PC-3 (cell line): Measurements from ENCODE around the gene CTTNBP2. TPM values are rescaled to one million over a fixed set of nuclear protein-coding genes. Genes with fewer than 3 reads are reported as not detected.

Source experiments
- ATAC-seq: fragments of 200-7000 bp; cut with Tn5 transposase; 2 replicates; pipeline ENCODE4 v1.9.1; 2020; ENCODE audit warnings: mild to moderate bottlenecking, moderate library complexity
- BruUV-seq: library from RNA; stranded (reverse); fragments of 400-500 nt; replicated peaks from 2 replicates; lab custom pipeline; 2021; lab: Mats Ljungman, UMichigan
- CTCF ChIA-PET: fragments of 300-600 bp; sonication (Branson Sonifier 250); formaldehyde crosslinking; loops from one replicate; lab custom pipeline; 2022; ENCODE audit warnings: antibody characterized with exemption; lab: Charles Lee
- POLR2A ChIA-PET: fragments of 300-600 bp; sonication (Branson Sonifier 250); formaldehyde crosslinking; loops from one replicate; lab custom pipeline; 2022; ENCODE audit warnings: antibody characterized with exemption; ENCODE audit not compliant: unreplicated experiment; lab: Charles Lee
- DNase-seq: peaks from one replicate; pipeline ENCODE4 v3.0.0-alpha.2; 2015
- H2AFZ ChIP-seq: fragments of 300-600 bp; sonication (generic); 2 replicates; pipeline ENCODE4 v1.6.0; 2016; ENCODE audit warnings: antibody characterized with exemption, low read length
- H3F3A ChIP-seq: fragments of 300-600 bp; sonication (generic); one replicate; pipeline ENCODE4 v1.6.0; 2017; ENCODE audit warnings: antibody characterized with exemption, low read length, control low read depth, mild to moderate bottlenecking; ENCODE audit not compliant: unreplicated experiment
- H3K27ac ChIP-seq: fragments of 300-600 bp; sonication (generic); 2 replicates; pipeline ENCODE4 v1.5.1; 2016; ENCODE audit warnings: mild to moderate bottlenecking, low read length
- H3K27me3 ChIP-seq: fragments of 300-600 bp; sonication (generic); 2 replicates; pipeline ENCODE4 v1.6.1; 2016; ENCODE audit warnings: low read length, mixed read lengths
- H3K36me3 ChIP-seq: fragments of 300-600 bp; sonication (generic); 2 replicates; pipeline ENCODE4 v1.6.1; 2016; ENCODE audit warnings: low read depth, mixed run types, low read length, mixed read lengths
- H3K4me1 ChIP-seq: fragments of 300-600 bp; sonication (generic); 2 replicates; pipeline ENCODE4 v1.5.1; 2016; ENCODE audit warnings: low read length; ENCODE audit not compliant: insufficient read depth
- H3K4me2 ChIP-seq: fragments of 300-600 bp; sonication (generic); 2 replicates; pipeline ENCODE4 v1.6.0; 2016; ENCODE audit warnings: low read length
- H3K4me3 ChIP-seq: fragments of 300-600 bp; sonication (generic); 2 replicates; pipeline ENCODE4 v1.5.1; 2016; ENCODE audit warnings: mild to moderate bottlenecking, low read length, mixed read lengths
- H3K79me2 ChIP-seq: fragments of 300-600 bp; sonication (generic); 2 replicates; pipeline ENCODE4 v1.6.1; 2017; ENCODE audit warnings: low read length, mixed read lengths
- H3K9ac ChIP-seq: fragments of 300-600 bp; sonication (generic); 2 replicates; pipeline ENCODE4 v1.6.0; 2016; ENCODE audit warnings: mild to moderate bottlenecking, low read length
- H3K9me2 ChIP-seq: fragments of 300-600 bp; sonication (generic); replicated peaks from 2 replicates; pipeline ENCODE4 v1.6.1; 2016; ENCODE audit warnings: mixed run types, low read length, mixed read lengths
- H3K9me3 ChIP-seq: fragments of 300-600 bp; sonication (generic); 2 replicates; pipeline ENCODE4 v1.6.1; 2016; ENCODE audit warnings: low read length, mixed read lengths
- H4K20me1 ChIP-seq: fragments of 300-600 bp; sonication (generic); 2 replicates; pipeline ENCODE4 v1.6.1; 2016; ENCODE audit warnings: low read length, mixed read lengths
- CTCF ChIP-seq: fragments of 300-600 bp; sonication (generic); conservative IDR thresholded peaks from 2 replicates; pipeline ENCODE4 v1.5.1; 2017; ENCODE audit warnings: antibody characterized with exemption, low read depth, mild to moderate bottlenecking, low read length
- EZH2 ChIP-seq: fragments of 300-600 bp; sonication (generic); IDR thresholded peaks from one replicate; pipeline ENCODE4 v1.6.1; 2017; ENCODE audit warnings: antibody characterized with exemption, mild to moderate bottlenecking, low read length; ENCODE audit not compliant: unreplicated experiment
- EZH2phosphoT487 ChIP-seq: fragments of 300-600 bp; sonication (generic); IDR thresholded peaks from 2 replicates; pipeline ENCODE4 v1.6.1; 2018; ENCODE audit warnings: mild to moderate bottlenecking, antibody characterized with exemption, low read length, borderline replicate concordance
- intact Hi-C: fragments of 100-400 bp; cut with micrococcal nuclease; formaldehyde crosslinking; loops from 2 replicates; pipeline ENCODE4 v1.9.0; 2023
- total RNA-seq: library from RNA; depleted of rRNA; stranded (reverse); fragments of >200 nt; gene quantifications from 2 replicates; pipeline ENCODE4 v1.2.3, GENCODE V29; 2014

The CTTNBP2 gene
- total RNA-seq, 1 experiment from 2014 or later: 1.1 TPM

DNA sequence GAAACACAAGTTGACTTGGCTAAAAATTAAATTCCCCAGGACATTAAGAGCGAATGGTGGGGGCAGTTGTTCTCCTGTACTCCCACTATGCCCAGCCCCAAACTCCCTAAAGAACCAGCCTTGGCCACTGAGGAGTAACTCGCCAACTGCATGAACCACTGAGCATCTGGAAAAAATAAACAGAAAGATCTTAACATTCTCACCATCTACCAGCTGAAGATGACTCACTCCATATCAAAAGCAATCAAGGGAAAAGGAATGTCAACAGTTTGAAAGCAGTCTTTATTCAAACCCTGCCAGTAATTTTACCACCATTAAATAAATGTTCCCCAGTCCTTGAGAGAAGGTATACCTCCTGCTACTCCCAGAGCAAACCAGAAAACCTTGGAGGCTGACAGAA lies 45.4 kb downstream of the CTTNBP2 start:
- ChIA-PET CTCF (no interaction called here), POLR2A (interaction anchor here (0.6 kb wide), 1 partner anchor 11 kb away, joined by 5 read pairs; no protein-coding TSS in a partner anchor)
- Histone ChIP-seq H2AFZ (no peak overlapping the region), H3K36me3 (no peaks in the 10 kb centered on the region), H3F3A (no peaks in the 10 kb centered on the region), H3K9me2 (no peaks in the 10 kb centered on the region), H3K4me2 (peak overlapping the region; percentile 18; the same call in 1 of the 2 replicates), H4K20me1 (no peaks in the 10 kb centered on the region), H3K9ac (no peak overlapping the region), H3K9me3 (no peaks in the 10 kb centered on the region), H3K4me1 (peaks cover 12% of the 10 kb centered on the region), H3K27me3 (no peaks in the 10 kb centered on the region), H3K79me2 (no peaks in the 10 kb centered on the region), H3K27ac (no peak overlapping the region), H3K4me3 (no peak overlapping the region)
- intact Hi-C loops: loop anchor here (5.0 kb wide), 1 partner anchor 124 kb away; no protein-coding TSS in a partner anchor
- no peak for TF ChIP-seq CTCF
- TF ChIP-seq EZH2: no peak
- TF ChIP-seq EZH2phosphoT487: no peak
- ATAC-seq (peak; percentile 94), DNase-seq (peak; percentile 57)
- BruUV-seq: no TSS peak

DNA sequence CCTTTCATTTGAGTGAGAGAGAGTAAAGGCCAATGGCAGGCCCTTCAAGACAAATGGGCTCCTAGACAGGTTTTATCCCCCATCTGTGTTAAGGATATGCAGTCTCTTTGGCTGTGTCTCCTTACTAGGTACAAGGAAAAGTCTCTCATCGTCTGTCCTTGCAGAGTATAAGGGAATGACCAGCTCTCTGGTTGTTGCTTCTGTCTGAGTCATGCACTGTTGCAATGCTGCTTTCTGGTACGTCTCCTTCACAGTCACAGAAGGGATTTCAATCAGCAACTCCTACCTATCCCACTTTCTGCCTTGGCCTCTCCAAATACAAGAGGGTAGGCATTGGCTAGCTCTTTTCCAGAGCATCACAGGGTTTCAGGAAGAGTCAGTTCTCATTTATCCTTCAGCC lies 48.1 kb downstream of the CTTNBP2 start:
- DNase-seq (peak; percentile 18), ATAC-seq (no peak)
- no TSS peak for BruUV-seq
- H4K20me1 ChIP-seq: no peaks in the 10 kb centered on the region
- no peak overlapping the region for H3K4me3 ChIP-seq
- intact Hi-C loops: loop anchor here (5.0 kb wide), 1 partner anchor 127 kb away; no protein-coding TSS in a partner anchor
- no peak overlapping the region for H3K27ac ChIP-seq
- no peaks in the 10 kb centered on the region for H3K9me2 ChIP-seq
- no peaks in the 10 kb centered on the region for H3K9me3 ChIP-seq
- no peak overlapping the region for H2AFZ ChIP-seq
- H3K36me3 ChIP-seq: no peaks in the 10 kb centered on the region
- peaks cover 12% of the 10 kb centered on the region for H3K4me1 ChIP-seq
- ChIA-PET POLR2A (no interaction called here), CTCF (no interaction called here)
- H3F3A ChIP-seq: no peaks in the 10 kb centered on the region
- no peak overlapping the region for H3K9ac ChIP-seq
- TF ChIP-seq EZH2phosphoT487 (no peak), EZH2 (no peak), CTCF (no peak)
- no peaks in the 10 kb centered on the region for H3K79me2 ChIP-seq
- no peaks in the 10 kb centered on the region for H3K27me3 ChIP-seq
- H3K4me2 ChIP-seq: no peak overlapping the region

DNA sequence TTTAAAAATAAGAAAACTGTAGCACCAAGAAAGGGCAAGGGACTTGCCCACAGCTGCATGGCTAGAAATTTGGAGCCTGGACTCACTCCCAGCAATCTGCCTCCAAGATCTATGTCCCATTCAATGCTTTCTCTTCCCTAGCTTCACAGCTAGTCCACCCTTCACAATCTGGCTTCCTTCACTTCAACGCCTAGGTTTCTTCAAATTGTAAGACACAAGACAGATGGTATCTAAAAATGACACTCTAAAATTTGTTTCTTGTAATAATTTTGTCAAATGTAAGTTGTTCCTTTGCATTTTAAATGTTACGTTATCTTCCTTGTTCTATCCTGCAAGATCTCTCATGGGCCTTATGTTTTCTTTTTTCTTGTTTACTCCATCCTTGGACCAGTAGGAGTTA lies 48.6 kb downstream of the CTTNBP2 start:
- Histone ChIP-seq H3K27ac (no peak overlapping the region), H3K4me2 (no peak overlapping the region), H3K9me3 (no peaks in the 10 kb centered on the region), H3K36me3 (no peaks in the 10 kb centered on the region), H2AFZ (no peak overlapping the region), H3K79me2 (no peaks in the 10 kb centered on the region), H3K9ac (no peak overlapping the region), H3K4me1 (peaks cover 12% of the 10 kb centered on the region), H3K9me2 (no peaks in the 10 kb centered on the region), H4K20me1 (no peaks in the 10 kb centered on the region), H3K4me3 (no peak overlapping the region), H3K27me3 (no peaks in the 10 kb centered on the region), H3F3A (no peaks in the 10 kb centered on the region)
- ATAC-seq (no peak), DNase-seq (no peak)
- POLR2A ChIA-PET: no interaction called here
- TF ChIP-seq EZH2phosphoT487 (no peak), CTCF (no peak), EZH2 (no peak)
- no TSS peak for BruUV-seq
- intact Hi-C loops: no loop called here
- CTCF ChIA-PET: no interaction called here
